HuH-7 (cell line): Measurements from ENCODE around the gene ATN1.

ENCODE experiments used
- DNase-seq: peaks from one replicate; pipeline ENCODE4 v3.0.0; 2011; ENCODE audit warnings: low spot score

ATN1 gene

DNA sequence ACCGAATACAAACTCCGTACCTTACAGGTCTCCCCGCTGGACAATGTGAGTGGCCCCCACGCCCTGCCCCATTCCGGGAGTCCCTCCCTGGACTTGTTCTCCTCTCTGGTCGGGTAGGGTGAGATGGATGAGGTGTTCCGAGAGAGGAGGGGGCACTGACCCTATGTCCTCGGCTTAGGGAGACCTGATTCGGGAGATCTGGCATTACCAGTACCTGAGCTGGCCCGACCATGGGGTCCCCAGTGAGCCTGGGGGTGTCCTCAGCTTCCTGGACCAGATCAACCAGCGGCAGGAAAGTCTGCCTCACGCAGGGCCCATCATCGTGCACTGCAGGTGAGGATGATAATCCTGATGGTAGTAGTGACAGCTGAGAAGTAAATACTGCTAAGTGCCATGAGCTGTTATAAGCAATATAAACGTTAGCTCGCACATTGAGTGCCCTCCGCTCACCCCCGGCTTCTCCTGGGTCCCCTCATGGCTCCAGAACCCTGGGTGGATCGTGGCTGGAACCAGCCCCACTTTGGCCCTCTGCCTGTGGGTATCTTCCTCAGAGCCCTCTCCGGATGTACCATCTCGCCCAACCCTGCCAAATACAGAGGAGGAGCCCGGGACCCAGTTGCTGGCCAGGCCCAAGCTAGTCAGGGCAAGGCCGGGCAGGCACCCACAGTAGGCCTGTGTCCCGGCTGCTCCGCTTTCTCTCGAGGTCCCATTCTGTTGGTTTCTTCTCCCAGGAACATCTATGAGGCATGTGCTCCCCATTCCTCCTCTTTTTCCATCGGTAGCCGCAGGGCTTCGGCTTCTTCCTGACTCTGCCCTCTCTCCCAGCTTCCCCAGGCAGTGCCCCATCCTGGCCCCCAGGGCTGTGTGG is 30.2 kb downstream of the ATN1 start:
- DNase-seq, result no peak

DNA sequence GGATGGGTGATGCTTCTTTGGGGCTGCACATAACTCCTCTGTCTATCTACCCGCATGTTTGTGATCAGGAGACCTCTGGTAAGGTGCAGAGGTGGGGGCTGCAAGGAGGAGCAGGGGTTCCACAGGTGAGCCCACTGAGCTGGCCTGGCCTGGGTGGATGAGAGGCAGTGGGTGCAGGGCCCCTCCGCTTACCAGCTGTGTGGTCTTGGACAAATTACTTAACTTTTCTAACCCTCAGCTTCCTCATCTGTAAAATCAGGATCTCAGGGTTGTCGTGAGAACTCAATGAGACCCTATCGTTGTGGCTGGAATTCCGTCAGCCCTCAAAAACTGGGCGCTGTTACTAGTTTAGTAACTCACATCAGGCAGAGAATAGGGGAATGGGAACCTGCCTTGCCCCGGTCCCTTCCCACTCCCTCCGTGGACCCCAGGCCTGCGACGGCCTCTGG is 30.9 kb downstream of the ATN1 start:
- DNase-seq, result no peak

DNA sequence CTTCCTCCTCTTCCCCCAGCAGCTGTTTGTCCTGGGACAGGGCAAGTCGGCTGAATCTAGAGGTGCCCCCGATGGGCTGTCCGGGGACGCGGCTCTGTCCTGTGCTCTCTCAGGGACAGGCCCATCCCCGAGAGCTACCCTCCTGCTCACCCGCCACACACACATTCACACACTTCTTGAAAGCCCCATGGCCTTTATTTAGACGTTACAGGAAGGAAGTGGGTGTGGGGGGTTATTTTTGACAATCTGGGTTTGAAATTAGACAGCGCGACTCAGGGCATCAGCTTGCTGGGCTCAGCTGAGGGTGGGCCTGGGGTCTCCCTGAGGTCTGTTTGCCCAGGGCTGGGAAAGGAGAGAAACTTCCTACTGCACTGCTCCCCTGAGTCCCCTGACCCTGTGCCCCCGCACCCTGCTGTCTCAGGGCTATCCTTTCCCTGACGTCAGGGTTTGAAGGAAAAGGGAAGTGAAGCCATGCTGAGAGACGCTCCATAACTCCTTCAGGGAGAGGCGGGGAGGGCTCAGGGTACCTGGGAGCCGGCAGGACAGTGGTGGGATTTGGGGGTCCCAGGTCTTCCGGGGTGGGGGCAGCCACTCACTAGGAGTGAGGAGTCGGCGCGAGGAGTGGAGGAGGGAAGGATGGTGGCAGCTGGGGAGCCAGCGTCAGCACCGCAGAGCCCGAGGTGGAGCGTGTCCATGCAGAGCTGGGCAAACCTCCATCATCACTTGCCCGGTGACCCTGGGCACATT is 31.5 kb downstream of the ATN1 start:
- DNase-seq, result no peak

DNA sequence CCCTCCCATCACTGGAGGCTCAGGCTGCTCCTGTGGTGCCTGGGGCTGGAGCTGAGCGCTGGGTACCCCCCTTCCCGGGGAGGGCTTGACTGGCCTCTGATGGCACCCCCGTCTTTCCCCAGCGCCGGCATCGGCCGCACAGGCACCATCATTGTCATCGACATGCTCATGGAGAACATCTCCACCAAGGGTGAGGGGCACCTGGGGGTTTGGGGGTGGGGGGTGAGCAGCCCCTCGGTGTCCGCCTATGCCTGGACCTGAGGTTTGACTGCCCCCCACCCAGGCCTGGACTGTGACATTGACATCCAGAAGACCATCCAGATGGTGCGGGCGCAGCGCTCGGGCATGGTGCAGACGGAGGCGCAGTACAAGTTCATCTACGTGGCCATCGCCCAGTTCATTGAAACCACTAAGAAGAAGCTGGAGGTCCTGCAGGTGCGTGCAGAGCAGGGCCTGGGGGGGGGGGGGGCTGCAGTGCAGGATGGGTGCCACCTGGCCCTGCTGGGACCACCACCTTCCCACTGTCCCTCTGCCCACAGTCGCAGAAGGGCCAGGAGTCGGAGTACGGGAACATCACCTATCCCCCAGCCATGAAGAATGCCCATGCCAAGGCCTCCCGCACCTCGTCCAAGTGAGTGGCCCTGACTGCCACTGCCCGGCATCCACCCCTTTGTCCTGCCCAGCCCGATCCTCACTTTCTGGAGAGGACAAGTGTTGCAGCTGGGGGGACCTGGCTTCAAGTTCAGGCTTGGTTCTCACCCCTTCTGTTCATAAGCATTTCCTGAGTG is 32.2 kb downstream of the ATN1 start:
- no peak for DNase-seq

DNA sequence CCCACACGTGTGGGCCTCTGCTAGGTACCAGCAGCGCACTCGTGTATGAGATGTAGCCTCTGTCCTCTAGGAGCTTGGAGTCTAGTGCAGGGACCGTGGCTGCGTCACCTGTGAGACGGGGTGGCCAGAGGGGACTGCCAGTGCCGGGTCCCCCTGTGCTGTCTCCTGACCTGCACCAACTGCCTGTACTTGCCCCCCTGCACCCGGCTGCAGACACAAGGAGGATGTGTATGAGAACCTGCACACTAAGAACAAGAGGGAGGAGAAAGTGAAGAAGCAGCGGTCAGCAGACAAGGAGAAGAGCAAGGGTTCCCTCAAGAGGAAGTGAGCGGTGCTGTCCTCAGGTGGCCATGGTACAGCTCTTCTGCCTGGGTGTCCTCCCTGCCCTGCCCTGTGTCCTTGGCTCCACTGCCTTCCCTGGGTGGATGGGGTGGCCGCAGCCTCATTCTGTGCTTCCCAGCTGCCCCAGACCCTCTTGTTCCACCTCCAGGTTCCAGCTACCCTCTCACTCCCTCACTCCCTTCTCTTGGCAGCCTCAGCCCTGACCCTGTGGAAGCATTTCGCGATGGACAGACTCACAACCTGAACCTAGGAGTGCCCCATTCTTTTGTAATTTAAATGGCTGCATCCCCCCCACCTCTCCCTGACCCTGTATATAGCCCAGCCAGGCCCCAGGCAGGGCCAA is 33.0 kb downstream of the ATN1 start:
- DNase-seq, result no peak

DNA sequence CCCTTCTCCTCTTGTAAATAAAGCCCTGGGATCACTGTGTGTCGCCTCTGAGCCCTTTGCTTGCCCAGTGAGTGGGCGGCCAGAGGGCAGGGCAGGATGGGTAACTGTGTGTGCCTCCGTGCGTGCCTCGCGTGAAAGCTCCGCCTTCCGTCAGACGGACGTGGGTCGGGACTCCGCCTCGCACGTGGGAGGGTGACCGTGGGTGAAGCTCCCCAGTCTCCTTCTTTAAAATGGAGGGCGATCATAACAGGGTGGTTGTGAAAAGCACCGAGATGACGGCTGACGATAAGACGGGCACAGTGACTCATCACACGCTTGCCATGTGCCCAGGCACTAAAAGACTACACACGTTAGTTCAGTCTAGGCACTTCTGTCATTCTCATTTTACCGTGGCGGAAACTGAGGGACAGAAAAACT is 33.5 kb downstream of the ATN1 start:
- no peak for DNase-seq

DNA sequence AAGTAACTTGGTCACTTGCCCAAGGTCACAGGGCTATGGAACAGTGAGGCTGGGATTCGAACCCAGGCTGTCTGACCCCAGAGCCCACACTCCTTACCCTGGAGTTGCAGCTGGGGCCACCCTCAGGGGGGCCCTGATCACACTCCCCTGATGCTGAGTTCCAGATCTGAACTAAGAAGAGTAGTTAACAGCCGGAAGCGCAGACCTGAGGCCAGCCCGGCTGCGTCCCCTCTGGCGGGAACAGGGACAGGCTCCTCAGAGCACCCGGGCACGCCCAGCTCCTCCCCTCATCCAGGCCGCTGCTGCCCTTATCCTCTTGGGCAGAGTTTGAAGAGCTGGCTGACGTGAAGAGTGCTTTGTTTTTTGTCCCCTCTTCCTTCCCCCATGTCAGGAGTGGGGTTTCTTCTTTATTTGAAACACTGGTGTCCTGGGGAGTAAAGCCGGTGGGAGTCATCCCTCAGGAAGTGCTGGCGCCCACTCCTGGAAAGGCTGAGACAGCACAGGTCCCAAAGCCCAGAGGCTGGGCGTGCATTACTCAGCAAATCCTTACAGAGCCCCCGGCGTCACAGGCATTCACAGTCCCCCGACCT is 34.0 kb downstream of the ATN1 start:
- DNase-seq, result peak; percentile 93

DNA sequence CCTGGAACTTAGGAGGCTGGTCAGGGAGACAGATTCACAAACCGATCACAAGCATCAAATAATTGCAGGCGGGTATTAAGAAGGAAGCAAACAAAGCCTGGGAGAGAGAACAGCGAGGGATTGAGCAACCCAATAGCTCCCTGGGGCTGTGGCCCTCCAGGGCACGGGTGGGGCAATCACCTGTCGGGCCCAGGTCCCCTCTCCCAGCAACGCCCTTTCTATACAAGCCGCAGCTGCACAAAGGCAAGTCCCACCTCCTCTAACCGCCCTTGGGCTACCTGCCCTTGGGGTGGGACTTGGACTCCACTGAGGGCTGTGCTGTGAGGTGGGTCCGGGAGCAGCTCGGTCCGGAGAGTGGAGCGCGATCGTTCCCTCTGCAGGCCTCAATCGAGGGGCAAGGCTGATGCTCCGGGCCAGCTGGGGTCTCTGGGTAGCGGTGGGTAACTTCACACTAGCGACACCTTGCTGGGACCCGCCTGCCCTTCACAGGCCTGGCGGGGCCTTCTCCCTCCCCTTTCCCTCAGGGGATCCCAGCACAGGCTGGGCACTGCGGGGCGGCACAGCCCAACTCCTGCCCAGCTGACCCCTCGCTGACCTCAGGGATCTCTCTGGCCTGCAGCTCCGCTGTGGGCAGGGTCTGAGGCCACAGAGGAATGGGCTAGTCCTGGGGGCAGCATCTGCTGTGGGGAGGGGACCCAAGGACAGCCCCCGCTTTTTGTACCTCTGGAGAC is 34.7 kb downstream of the ATN1 start:
- no peak for DNase-seq

DNA sequence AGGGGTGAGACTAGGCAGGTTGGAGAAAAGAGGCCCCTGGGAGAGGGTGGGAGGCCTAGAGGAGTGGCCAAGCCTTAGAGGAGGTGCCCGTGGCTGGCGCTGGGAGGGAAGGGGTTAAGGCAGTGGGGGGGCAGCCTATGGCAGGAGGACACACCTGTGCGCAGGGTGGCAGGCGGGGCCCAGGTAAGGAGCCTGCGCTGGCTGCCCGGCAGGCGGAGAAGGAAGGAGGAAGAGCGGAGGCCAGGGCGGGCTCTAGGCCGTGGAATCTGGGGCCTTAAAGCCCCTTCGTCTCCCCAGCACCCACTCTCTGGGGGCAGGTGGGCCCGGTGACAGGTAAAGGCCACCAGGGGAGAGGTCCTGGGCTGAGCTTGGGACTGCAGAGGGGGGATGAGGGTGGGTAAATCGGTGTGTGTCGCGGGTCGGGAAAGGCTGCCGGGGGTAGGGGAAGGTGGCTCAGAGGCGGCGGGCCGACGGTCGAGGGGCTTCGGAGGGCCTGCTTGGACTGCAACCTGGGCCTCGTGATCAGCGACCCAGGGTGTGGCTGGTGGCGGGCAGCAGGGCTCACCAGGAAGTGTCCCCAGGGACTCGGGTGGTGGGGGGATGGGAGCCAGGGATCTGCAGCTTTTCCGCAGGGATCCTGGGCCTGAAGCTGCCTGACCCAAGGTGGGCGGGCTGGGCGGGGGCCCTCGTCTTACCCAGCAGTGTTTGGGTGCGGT is 35.4 kb downstream of the ATN1 start:
- no peak for DNase-seq

DNA sequence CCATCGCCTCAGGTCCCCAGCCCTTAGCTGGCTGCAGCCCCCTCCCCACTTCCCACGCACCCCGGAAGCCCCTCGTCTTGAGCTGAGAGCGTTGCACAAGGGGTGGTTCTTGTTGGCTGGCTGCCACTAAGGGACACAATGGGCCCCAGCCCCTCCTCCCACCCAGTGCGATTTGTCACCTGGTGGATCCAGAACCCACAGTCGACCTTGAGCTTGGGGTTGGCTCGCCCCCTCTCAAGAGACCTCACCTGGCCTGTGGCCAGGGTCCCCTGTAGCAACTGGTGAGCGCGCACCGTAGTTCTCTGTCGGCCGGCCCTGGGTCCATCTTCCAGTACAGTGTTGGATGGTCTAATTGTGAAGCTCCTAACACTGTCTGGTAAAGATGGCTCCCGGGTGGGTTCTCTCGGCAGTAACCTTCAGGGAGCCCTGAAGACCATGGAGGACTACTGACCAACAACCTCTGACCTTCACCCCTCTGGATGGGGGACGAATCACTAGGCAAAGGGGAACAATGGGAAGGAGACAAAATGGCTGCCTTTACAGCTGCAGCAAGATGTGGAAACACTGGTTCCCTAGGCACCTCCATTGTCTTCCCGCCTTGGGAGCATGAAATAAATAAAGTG is 36.1 kb downstream of the ATN1 start:
- DNase-seq, result no peak

DNA sequence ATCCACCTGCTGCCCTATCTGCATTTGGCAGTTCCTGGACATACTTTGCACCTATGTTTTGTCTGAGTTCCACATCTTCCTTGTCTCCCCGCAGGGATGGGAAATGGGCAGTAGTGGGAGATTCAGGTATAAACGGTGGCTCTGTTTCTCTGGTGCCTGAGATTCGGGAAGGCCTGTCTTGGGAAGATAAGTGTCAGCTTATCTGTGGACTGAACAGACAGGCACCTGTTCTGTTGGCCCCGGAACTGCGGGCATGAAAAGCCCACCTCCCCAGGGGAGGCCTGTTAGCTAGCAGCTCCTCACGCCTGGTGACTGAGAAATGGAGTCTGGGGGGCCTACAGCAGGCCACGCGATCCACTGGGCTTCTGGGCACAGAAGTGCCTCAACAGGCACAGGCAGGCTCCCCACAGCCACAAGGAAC is 36.9 kb downstream of the ATN1 start:
- DNase-seq, result no peak

DNA sequence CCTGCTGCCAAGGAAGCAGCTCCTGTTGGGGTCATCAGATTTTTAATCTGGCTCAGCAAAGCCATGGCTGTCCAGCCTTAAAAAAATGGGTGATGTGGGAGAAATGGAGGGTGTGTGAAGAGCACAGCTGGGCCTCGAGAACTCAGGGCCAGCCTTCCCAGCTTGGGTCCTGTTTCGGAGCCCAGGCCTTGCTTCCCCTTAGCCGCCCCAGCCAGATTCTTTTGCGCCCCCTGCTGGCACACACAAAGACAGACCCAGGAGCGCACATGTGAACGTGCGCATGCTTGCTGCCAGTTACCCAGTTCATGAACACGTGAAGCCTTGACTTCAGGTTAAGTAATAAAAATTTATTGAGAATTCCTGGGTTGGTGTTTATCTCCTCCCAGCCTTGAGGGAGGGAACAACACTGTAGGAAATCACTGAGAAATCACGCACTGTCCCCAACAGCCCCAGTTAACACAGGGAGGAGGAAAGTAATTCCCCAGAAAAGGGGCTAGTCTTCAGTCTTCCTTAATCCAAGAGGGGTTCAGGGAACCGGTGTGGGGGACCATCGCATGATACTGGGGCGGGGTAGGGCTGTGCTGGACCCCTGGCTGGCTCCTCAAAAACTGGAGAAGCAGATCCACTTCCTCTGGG is 37.4 kb downstream of the ATN1 start:
- peak; percentile 93 for DNase-seq

DNA sequence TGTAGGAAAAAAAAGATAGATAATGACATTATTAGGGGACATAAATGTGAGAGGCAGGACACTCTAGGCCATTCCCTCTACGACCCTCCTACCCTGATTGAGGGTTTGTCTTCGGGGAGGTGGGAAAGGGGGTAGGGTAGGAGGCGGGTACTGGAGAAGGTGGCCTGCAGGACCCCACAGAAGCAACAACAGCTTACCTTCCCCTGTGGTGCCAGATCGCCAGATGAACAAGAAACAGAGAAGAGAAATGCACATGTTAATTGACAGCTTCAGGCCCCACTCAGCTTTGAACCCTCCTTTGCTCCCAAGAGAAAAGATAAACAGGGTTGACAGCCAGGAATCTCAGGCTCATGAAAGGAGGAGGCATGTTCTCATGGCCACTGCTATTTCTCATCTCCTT is 38.0 kb downstream of the ATN1 start:
- no peak for DNase-seq

DNA sequence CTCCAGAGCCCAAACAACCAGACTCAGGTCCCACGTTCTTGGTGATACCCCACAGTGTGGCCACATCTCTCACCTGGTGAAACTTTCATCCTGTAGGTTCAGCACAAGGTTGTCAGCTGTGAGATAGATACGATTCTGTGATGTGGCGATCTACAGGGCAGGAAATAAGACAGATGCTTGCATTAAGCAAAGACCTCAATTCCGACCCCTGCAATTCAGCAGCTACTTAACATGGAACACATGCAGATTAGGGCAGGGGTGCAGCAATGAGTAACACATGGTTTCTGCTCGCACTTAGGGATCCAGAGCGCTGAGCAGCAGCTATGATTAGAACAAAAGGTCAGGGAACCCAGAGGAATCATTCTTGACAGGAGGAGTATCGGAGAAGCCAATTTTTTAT is 38.6 kb downstream of the ATN1 start:
- no peak for DNase-seq

DNA sequence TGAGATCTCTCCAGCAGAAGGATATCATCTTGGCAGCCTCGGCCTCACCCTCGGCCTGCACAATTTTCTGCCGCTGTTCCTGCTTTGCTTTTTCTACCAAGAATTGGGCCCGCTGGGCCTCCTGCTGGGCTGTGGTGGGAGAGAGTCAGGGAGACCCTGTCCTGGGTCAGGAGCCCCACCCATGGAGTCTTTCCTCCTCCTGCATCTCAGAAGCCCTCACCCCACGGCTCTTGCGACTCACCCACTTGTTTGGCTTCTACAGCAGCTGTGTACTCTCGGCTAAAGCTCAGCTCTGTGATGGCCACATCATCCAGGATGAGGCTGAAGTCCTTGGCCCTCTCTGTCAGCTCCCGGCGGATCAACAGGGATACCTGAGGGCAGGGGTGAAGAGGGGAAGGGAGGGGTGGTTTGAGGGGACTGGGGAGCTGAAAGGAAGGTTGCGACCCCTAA is 39.9 kb downstream of the ATN1 start:
- no peak for DNase-seq

DNA sequence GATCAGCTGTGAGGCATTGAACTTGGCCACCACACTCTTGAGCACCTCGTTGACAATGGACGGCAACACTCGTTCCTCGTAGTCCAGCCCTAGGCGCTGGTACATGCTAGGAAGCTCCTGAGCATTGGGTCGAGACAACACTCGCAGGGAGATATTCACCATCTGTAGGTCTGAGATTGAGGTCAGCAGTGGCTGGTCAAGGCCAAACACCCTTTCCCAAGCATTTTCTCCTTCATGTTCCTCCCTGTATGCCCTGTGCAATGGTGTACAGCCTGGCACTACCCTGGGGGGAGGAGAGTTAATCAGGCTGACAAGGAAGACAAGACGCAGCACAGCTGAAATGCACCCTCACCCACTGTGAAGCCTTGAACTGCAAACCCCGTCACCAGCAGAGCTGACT is 40.7 kb downstream of the ATN1 start:
- no peak for DNase-seq

DNA sequence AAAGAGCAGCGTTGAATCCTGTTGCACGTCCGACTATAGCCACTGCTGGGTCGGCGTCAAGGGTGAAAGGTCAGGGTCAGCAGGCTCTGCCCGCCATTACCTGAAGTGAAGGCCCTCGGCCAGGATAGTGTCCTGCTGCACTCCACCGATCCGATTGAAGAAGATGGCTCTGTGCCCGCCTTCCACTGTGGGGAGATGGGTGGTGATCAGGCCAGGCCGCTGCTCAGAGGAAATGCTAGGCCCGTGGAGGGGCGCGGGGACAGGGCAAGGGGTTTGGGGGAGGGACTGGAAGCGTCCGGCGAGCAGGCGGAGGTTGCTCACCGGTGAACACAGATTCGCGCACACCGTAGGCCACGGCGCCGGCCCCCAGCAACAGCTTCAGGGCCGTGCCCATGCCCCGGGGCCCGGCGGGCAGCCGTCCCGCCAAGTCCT is 42.4 kb downstream of the ATN1 start:
- DNase-seq, result no peak

DNA sequence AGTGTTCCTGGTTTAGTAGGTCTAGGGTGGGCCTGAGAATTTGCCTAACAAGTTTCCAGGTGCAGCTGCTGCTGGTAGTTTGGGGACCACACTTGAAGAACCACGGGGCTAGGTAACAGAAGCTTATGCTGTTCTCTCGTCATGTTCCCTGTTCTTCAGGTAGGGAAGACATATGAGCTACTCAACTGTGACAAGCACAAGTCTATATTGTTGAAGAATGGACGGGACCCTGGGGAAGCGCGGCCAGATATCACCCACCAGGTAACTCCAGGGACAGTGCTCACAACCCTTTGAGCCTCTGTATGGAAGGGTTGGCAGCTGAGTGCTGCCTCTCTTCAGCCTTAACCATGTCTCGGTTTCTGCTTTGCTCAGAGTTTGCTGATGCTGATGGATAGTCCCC is 46.4 kb downstream of the ATN1 start:
- no peak for DNase-seq
